ENCODE results near the gene SCTR.

Gene SCTR

GRCh38 chr2:119522671-119523070 lies 1.6 kb downstream of the SCTR start:
- no peak for DNase-seq

- DNase-seq: no peak
These were observed 2.7 kb downstream of the SCTR start for GRCh38 chr2:119521433-119522050.

- DNase-seq: no peak
These were observed 3.4 kb downstream of the SCTR start for GRCh38 chr2:119520696-119521432.

GRCh38 chr2:119519057-119519408 lies 5.2 kb downstream of the SCTR start:
- DNase-seq: no peak

- DNase-seq: no peak
These were observed 5.8 kb downstream of the SCTR start for GRCh38 chr2:119518401-119519056.

GRCh38 chr2:119517433-119517832 lies 6.8 kb downstream of the SCTR start:
- DNase-seq: peak; percentile 18 to 32

GRCh38 chr2:119516121-119516520 lies 8.2 kb downstream of the SCTR start:
- no peak for DNase-seq

- no peak for DNase-seq
These were observed 10.5 kb downstream of the SCTR start for GRCh38 chr2:119513832-119514231.

GRCh38 chr2:119512946-119513345 lies 11.3 kb downstream of the SCTR start:
- no peak for DNase-seq

- DNase-seq: no peak
These were observed 12.3 kb downstream of the SCTR start for GRCh38 chr2:119511989-119512388.

GRCh38 chr2:119508756-119509155 lies 15.5 kb downstream of the SCTR start:
- no peak for DNase-seq

- no peak for DNase-seq
These were observed 27.6 kb downstream of the SCTR start for GRCh38 chr2:119496682-119497081.

GRCh38 chr2:119495948-119496347 lies 28.3 kb downstream of the SCTR start:
- no peak for DNase-seq

GRCh38 chr2:119494163-119494790 lies 30.0 kb downstream of the SCTR start:
- DNase-seq: no peak

GRCh38 chr2:119491776-119492525 lies 32.3 kb downstream of the SCTR start:
- no peak for DNase-seq

GRCh38 chr2:119490653-119491195 lies 33.6 kb downstream of the SCTR start:
- DNase-seq: no peak

GRCh38 chr2:119490106-119490505 lies 34.2 kb downstream of the SCTR start:
- DNase-seq: no peak

- DNase-seq: no peak
These were observed 34.9 kb downstream of the SCTR start for GRCh38 chr2:119489232-119489952.

- DNase-seq: no peak
These were observed 35.8 kb downstream of the SCTR start for GRCh38 chr2:119488245-119489214.

GRCh38 chr2:119487434-119488244 lies 36.6 kb downstream of the SCTR start:
- no peak for DNase-seq

All from NCI-H2081 (cell line).